Stimulated activated CD8-positive, alpha-beta memory T cell treated with anti-CD3 and anti-CD28 coated beads, Interleukin-4, amount 100 ng/mL, for 1 hour (primary cell): ENCODE data around the gene CHD3.

Source experiments
- DNase-seq, 2 donors: peaks; one replicate each; pipeline ENCODE4 v3.0.0-alpha.2; 2020; ENCODE audit warnings: low read depth in 2 of 2, low spot score in 1 of 2

The CHD3 gene

DNA sequence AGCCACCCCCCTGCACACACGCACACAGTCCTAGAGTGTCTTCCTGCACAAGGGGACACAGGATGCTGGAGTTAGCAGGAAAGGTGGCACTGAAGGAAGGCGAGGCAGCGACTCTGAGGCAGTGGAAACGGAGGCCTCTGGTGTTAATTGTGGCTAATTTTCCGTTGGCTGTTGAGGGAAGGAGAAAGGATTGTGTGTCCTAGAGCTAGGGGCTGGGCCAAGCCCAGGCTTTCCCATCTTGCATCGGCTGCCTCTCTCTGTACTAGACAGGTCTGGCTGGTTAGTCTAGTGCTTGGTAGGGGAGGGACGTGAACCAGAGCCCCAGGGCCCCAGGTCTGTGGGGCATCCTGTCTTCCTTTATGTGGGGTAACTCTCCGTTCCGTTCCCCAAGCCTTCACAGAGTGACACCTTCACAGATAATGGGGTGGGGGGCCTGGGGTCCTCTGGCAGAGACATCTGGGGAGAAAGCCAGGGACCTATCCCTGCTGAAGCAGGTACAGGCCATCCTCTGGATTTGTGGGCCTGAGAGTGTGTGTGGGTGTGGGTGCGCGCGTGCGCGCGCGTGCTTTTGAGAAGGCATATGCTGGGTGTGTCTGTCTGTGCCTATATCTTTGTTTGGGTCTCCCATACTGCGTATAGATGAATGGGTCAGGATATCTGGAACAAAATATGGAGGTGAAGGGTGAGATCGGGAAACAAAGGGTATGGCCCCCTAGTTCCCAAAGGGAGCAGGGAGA is at the start of gene CHD3:
Gene CHD3, plus strand, starts transcription at position 606 of the 737 bp plus-strand sequence. CDS start 212 bp downstream, outside the sequence.
- peak in 1 of 2 donors; percentile 2 for DNase-seq

DNA sequence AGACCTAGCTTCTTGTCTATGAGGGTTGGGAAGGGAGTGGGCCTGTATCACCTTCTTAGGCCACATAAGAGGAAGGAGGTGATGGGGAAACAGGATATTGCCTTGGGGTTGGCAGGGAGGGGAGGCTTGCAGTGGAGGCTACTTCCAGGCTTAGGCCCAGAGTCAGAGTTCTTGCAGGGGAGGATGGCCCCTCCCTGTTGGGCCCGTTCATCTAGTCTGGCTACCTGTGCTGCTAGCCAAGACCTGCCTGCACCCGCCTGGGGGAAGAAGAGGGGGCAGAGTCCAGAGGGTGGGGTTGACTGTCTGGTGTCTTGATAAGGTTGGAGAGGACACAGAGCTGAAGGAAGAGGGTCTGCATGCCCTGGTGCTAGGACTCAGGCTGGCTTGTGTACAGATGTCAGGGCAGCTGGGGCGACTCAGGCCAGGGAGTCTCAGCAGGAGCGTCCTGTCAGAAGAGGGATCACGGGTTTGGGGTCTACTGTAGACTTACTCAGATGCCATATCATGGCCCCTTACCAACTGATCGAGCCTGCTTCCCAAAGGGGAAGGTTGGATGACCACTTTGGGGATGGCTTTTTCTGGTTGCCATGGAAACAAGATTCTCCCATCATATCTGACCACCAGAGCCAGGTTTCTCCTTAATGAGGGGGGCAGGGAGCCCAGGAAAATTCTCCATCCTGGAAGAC is 49.3 kb upstream of the CHD3 start:
- no peak for DNase-seq

GRCh38 chr17:7839876-7840261 is 48.7 kb upstream of the CHD3 start:
- no peak for DNase-seq

GRCh38 chr17:7840441-7840840 is 48.1 kb upstream of the CHD3 start:
- DNase-seq = no peak

DNA sequence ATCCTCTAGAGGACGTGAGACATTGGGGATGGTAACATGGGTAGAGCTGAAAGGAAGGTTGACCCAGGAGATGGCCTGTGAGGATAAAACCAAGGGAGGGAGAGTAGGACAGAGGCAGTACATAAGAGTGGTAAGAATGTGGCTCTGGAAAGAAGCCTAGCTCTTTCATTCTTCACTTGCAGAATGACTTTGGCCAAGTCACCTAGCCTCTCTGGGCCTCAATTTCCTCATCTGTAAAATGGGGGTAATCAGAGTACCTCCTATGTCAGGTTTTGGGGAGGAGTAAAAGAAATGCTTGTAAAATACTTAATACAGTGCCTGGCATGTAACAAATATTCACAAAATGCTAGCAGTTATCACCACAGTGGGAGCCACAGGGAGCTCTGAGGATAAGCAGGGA is 47.7 kb upstream of the CHD3 start:
- no peak for DNase-seq

DNA sequence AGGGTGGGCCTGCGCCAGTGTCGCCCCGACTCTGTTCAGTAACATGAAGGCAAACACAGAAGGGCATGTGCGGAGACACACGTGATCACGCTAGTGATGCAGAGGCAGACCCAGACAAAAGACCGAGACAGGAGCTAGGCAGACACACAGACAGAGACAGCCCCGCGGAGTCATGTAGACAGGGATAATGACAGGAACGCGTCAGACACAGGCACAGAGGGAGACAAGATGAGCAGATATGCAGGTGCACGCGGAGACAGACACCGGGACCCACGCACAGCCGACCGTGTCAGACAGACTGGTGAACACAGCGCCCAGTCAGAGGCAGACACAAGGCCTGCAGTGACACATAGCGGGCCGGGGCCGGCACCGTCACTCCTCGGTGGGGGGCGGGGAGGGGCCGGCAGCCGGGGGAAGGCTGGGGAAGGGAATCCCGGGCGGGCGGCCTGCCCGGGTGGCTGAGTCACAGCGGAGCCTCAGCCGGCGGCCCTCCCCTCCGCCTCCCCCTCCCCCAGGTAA is 47.1 kb upstream of the CHD3 start:
- peak; percentile 87 to 90 for DNase-seq

DNA sequence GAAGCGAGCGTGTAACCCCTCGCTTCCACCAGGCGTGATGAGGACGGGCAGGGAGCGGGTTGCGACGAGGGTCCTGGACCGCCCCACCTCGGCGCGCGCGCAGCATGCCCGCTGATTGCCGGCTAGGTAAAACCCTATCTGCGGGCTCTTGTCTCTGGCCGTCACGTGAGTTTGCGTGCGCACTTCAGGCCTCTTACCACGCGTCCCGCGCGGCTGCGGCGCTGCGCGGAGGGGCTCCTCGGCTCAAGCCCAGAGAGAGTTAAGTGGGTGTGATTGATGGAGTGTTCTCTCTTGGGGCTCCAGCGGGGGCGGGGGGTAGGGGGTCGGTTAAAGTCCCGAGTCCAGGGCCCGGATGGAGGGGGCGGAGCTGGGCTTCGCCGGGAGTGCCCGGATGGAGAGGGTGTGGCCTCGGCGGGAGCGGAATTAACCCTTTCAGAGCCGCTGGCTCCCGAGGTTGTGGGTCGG is 46.6 kb upstream of the CHD3 start:
- peak; percentile 73 to 77 for DNase-seq

DNA sequence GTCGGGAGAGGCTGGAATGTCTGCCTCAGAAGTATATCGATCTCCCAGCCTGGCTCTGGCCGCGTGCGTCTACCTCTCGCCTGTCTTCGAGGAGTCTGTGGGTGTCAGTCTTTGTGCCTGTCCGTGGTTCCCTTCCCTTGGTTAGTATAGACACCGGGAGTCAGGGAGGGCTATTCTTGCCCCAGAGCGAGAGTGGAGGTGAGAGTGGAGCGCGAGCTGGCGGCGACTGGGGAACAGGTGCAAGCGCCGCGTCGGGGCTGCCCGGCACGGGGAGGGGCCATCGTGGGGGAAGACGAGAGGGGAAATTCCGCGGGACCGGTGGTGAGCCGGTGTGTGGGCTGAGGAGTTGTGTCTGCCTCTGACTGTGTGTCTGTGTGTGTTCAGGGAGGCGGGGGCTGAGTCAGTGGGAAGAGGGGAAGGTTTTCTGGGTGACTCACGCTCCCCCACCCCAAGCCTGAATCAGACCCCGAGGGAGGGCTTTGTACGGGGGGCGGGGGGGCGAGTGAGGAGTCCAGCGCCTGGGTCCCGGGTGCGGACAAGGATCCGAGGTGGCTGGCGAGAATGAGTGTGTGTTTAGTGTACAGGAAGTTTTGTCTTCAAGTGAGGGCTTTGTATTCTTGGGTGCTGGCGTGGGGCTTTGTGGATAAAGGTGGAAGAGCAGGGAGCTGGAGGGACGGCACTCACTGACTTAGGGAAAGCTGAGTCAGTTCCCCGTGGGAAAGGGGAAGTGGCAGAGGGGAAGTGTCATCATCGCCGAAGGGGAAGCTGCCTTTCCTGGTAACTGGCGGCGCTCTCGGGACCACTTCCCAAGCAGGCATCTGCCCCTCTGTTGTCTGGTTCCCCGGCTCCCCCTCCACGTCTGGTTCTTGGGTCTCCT is 46.0 kb upstream of the CHD3 start:
- DNase-seq = peak; percentile 88 to 92

DNA sequence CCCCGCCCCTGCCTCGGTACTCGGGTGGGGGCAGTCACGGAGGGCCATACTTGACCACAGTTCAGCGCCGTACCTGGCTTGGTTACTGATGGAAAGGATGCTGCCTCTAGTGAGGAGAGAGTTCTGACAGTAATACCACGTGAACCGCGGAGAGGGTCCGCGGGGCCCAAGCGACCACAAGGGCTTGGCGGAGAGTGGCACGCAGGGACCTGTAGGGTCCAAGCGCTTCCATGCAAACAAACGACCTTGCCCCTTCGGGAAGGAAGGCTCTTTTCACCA is 45.4 kb upstream of the CHD3 start:
- no peak for DNase-seq

DNA sequence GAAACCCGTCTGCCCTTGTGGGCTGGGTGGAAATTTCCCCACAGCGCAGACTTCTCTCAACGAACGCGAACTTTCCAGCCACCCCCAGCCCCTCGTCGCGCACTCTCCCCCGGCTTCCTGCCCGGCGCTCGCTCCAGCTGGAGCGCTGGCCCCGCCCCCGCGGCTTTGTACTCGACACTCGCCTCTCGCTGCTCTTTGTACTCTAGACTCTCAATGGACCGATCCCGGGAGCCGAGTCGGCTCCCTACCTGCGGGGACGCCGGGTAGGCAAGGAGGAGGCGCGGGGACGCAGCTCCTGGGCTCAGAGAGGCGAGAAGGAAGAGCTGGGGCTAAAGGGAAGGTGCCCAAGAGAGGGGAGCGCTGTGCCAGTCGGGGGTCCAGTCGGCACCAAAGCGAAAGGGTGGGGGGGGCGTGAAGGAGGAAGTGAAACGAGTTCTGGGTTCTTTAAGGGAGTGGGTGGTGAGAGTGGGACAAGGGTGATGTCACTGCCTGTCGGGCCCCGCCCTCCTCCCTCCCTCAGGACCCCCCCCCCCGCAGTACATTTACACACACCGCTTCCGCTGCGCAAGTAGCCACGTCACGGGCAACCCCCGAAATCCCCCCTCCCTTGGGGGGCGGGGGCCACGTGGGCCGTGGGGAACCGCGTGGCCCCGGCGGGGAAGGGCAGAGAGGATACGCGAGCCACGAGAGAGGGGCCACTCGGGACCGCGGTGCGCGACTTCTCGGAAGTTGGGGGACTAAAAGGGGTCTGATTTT is 44.9 kb upstream of the CHD3 start:
- peak; percentile 79 to 86 for DNase-seq

- DNase-seq = peak; percentile 58 to 75
Measured at GRCh38 chr17:7844292-7845154, 44.1 kb upstream of the CHD3 start.

- DNase-seq = no peak
Measured at GRCh38 chr17:7845359-7846062, 43.1 kb upstream of the CHD3 start.

GRCh38 chr17:7846063-7846735 is 42.4 kb upstream of the CHD3 start:
- no peak for DNase-seq

DNA sequence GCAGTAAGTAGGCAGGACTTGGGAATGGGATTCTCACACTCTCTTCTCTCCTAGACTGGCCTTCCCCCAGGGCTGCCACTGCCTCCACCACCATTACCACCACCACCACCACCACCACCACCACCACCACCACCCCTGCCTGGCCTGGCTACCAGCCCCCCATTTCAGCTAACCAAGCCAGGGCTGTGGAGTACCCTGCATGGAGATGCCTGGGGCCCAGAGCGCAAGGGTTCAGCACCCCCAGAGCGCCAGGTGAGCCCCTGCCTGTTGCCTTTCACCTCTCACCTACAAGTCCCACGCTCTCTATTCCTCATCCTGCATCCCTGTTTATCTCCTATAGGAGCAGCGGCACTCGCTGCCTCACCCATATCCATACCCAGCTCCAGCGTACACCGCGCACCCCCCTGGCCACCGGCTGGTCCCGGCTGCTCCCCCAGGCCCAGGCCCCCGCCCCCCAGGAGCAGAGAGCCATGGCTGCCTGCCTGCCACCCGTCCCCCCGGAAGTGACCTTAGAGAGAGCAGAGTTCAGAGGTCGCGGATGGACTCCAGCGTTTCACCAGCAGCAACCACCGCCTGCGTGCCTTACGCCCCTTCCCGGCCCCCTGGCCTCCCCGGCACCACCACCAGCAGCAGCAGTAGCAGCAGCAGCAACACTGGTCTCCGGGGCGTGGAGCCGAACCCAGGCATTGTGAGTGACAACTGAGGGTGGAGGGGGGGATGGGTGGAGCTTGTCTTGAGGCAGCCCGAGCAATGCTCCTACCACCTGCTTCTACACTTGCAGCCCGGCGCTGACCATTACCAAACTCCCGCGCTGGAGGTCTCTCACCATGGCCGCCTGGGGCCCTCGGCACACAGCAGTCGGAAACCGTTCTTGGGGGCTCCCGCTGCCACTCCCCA is 41.6 kb upstream of the CHD3 start:
- DNase-seq = no peak

GRCh38 chr17:7848131-7848579 is 40.4 kb upstream of the CHD3 start:
- DNase-seq = no peak

- no peak for DNase-seq
Measured at GRCh38 chr17:7848739-7849129, 39.9 kb upstream of the CHD3 start.

DNA sequence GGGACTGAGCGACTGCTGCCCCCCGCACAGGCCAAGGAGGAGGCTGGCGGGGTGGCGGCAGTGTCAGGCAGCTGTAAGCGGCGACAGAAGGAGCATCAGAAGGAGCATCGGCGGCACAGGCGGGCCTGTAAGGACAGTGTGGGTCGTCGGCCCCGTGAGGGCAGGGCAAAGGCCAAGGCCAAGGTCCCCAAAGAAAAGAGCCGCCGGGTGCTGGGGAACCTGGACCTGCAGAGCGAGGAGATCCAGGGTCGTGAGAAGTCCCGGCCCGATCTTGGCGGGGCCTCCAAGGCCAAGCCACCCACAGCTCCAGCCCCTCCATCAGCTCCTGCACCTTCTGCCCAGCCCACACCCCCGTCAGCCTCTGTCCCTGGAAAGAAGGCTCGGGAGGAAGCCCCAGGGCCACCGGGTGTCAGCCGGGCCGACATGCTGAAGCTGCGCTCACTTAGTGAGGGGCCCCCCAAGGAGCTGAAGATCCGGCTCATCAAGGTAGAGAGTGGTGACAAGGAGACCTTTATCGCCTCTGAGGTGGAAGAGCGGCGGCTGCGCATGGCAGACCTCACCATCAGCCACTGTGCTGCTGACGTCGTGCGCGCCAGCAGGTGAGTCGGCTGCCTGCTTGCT is 39.3 kb upstream of the CHD3 start:
- DNase-seq = no peak
